IPS-18a (cell line): ENCODE data around the gene ANAPC4.

Experiments used
- H3K27ac ChIP-seq: one replicate; pipeline ENCODE4 v1.5.1; 2013; ENCODE audit warnings: low read length
- H3K27me3 ChIP-seq: one replicate; pipeline ENCODE4 v1.6.1; 2013; ENCODE audit warnings: mild to moderate bottlenecking, low read length; ENCODE audit not compliant: control insufficient read depth, insufficient read depth
- H3K36me3 ChIP-seq: one replicate; pipeline ENCODE4 v1.6.1; 2013; ENCODE audit warnings: low read depth, low read length; ENCODE audit not compliant: control insufficient read depth
- H3K4me1 ChIP-seq: one replicate; pipeline ENCODE4 v1.6.1; 2013; ENCODE audit warnings: low read depth, low read length; ENCODE audit not compliant: control insufficient read depth
- H3K4me3 ChIP-seq: one replicate; pipeline ENCODE4 v1.5.1; 2013; ENCODE audit warnings: low read length
- H3K9ac ChIP-seq: one replicate; pipeline ENCODE4 v1.6.1; 2013; ENCODE audit warnings: mild to moderate bottlenecking, low read length, moderate library complexity
- H3K9me3 ChIP-seq: one replicate; pipeline ENCODE4 v1.6.1; 2013; ENCODE audit warnings: low read depth, low read length; ENCODE audit not compliant: control insufficient read depth

The ANAPC4 gene

DNA sequence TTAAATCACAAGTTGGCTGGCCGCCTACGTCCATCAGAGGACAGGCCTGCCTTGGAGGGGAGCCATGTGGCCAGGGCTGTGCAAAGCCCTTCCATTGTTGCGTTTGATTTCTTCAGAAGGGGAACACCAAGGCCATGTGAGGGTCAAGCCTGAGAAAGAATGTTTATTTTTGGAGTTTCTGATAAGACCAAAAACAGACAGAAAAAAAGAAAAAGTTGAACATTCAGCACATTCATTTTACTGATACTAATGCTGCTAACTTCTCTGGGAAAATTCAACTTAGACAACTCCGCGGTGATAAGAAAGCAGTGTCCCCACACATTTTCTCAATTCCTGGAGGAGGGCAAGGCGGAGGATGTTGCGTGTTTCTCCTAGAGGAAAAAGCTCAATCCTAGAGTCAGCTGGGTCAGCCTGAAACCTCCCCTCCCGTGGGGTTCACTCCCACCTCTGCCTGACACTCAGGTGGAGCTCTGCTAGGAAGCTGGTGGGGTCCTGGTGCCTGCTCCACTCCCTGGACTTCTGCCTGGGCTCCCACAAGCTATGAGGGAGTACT lies 63.5 kb downstream of the ANAPC4 start:
- Histone ChIP-seq H3K27me3 (no peaks in the 10 kb centered on the region), H3K9me3 (no peaks in the 10 kb centered on the region), H3K4me3 (no peak overlapping the region), H3K4me1 (no peaks in the 10 kb centered on the region), H3K36me3 (no peaks in the 10 kb centered on the region), H3K27ac (no peak overlapping the region), H3K9ac (no peak overlapping the region)

DNA sequence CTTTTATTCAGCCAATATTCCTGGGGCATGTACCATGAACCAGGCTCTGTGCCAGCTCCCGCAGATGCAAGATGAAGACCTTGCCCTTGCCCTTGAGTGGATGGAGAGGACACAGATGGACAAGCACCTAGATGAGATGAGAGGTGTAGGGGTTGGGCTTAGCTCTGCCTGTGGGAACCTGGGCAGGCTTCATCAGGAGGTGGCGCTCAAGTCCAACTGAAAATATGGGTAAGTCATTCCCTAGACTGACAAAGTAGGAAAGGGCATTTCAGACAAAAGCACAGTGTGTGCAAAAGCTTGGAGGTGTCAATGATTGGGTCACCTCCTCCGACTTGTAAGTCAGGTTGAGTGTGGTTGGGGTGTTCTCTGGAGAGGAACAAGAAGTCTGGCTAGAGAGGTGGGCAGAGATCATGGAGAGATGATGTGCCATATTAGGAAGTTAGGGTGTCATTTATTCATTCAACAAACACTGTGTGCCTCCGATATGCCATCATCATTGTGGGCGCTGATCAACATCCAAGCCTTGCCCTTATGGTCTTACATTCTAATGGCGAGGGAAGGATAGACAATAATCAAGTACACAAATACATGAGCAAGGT lies 64.6 kb downstream of the ANAPC4 start:
- Histone ChIP-seq H3K9ac (no peak overlapping the region), H3K9me3 (no peaks in the 10 kb centered on the region), H3K27me3 (no peaks in the 10 kb centered on the region), H3K4me1 (peaks cover 4% of the 10 kb centered on the region), H3K4me3 (no peak overlapping the region), H3K36me3 (no peaks in the 10 kb centered on the region), H3K27ac (no peak overlapping the region)

DNA sequence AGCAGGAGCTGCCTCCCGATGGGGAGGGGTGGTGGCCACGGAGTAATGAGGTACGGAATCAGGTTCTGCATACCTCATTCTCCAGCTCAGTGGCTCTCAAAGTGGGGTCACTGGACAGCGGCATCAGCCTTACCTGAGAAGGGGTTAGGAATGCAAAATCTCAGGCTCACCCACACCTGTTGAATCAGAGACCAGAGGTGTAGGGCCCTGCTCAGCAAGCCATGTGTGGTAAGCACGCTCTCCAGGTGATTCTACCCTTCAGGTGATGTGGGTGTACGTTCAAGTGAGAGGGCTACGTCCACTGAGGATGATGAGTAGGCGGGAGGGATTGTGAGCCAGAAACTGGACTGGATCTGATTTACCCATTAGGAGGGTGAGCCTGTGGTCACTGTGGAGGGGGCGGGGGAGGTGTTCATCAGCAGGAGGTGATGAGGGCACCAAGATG lies 65.8 kb downstream of the ANAPC4 start:
- Histone ChIP-seq H3K27me3 (no peaks in the 10 kb centered on the region), H3K27ac (no peak overlapping the region), H3K4me3 (no peak overlapping the region), H3K9ac (no peak overlapping the region), H3K9me3 (no peaks in the 10 kb centered on the region), H3K4me1 (peaks cover 9% of the 10 kb centered on the region), H3K36me3 (no peaks in the 10 kb centered on the region)

DNA sequence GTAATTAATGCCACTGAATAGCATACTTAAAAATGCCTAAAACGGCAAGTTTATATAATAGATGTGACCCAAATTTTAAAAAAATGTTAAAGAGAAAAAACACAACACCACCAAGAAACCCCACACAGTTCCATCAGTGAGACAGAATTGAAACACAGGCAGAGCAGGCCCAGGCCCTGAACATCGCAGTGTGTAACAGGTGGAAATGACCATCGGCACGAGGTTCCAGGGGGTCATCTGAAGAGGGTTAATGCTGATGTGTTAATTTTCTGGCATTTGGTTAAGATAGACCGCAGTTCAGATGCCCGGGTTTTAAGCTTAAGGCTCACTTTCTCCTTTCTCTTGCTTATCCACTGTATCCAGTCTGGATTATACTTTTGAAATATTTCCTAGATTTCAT lies 66.8 kb downstream of the ANAPC4 start:
- no peaks in the 10 kb centered on the region for H3K9me3 ChIP-seq
- no peaks in the 10 kb centered on the region for H3K36me3 ChIP-seq
- H3K4me3 ChIP-seq = no peak overlapping the region
- no peaks in the 10 kb centered on the region for H3K27me3 ChIP-seq
- peaks cover 9% of the 10 kb centered on the region for H3K4me1 ChIP-seq
- no peak overlapping the region for H3K27ac ChIP-seq
- H3K9ac ChIP-seq = no peak overlapping the region

DNA sequence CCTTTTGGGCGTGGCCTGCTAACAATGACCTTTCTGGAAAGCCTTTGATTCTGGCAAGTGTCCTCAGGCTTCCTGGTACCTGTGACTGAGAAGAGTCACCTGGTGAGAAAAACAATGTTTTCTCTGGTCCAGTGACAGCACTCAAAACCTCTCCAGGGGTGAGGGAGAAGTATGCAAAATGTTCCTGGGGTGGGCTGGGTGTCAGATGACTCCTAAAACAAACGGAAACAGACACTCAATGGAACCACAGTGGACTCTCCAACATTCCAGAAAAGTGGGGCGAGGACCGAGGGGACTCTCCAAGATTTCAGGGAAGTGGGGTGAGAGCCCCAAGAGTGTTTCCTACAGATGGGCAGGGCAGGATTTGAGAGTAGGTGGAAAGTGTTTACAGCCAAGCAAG lies 69.5 kb downstream of the ANAPC4 start:
- Histone ChIP-seq H3K36me3 (no peaks in the 10 kb centered on the region), H3K27ac (no peak overlapping the region), H3K9ac (no peak overlapping the region), H3K4me1 (peaks cover 12% of the 10 kb centered on the region), H3K27me3 (no peaks in the 10 kb centered on the region), H3K9me3 (no peaks in the 10 kb centered on the region), H3K4me3 (no peak overlapping the region)

DNA sequence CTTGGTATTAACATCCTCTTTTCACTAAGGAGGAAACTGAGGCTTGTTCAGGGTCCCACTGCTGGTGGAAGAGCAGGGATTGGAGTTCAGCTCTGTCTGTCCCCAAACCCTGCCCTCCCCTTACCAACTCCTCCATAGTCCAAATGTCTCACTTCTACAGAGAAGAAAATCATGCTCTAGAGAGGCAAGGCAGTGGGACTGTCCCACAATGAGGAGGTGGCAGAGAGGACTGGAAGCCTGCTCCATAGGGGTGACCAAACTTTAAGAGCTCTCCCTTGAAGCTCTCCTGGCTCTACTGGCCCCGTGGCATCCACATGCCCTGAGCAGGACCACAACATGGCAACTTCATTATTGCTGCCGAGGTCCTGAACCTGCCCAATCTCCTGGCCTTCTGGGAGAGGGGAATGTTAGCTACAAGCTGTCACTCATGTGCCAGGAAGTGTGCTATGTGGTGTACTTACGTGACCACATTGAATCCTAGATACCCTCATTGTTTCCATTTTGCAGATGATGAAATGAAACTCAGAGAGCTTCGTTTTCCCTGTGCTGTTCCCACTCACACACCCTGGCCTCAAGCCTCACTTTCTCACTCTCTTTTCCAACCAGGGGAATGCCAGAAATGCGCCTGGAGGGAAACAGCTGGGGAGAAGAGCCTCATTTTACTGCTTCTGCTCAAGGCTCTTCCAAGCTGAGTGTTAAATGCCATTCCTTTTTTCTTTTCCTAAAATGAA lies 71.5 kb downstream of the ANAPC4 start:
- H3K4me3 ChIP-seq = no peak overlapping the region
- peaks cover 12% of the 10 kb centered on the region for H3K4me1 ChIP-seq
- H3K27ac ChIP-seq = no peak overlapping the region
- H3K9ac ChIP-seq = no peak overlapping the region
- H3K9me3 ChIP-seq = no peaks in the 10 kb centered on the region
- no peaks in the 10 kb centered on the region for H3K36me3 ChIP-seq
- H3K27me3 ChIP-seq = no peaks in the 10 kb centered on the region

DNA sequence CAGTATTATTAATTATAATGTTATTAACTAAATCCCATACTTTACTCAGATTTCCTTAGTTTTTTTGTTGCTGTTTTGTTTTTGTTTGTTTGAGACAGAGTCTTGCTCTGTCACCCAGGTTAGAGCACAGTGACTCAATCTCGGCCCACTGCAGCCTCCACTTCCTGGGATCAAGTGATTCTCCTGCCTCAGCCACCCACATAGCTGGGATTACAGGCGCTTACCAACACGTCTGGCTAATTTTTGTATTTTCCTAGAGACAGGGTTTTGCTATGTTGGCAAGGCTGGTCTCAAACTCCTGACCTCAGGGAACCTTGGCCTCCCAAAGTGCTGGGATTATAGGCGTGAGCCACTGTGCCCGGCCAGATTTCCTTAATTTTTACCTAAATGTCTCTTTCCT lies 72.2 kb downstream of the ANAPC4 start:
- H3K27ac ChIP-seq = no peak overlapping the region
- no peaks in the 10 kb centered on the region for H3K36me3 ChIP-seq
- no peak overlapping the region for H3K9ac ChIP-seq
- H3K9me3 ChIP-seq = no peaks in the 10 kb centered on the region
- H3K4me3 ChIP-seq = no peak overlapping the region
- H3K4me1 ChIP-seq = peaks cover 12% of the 10 kb centered on the region
- H3K27me3 ChIP-seq = no peaks in the 10 kb centered on the region

DNA sequence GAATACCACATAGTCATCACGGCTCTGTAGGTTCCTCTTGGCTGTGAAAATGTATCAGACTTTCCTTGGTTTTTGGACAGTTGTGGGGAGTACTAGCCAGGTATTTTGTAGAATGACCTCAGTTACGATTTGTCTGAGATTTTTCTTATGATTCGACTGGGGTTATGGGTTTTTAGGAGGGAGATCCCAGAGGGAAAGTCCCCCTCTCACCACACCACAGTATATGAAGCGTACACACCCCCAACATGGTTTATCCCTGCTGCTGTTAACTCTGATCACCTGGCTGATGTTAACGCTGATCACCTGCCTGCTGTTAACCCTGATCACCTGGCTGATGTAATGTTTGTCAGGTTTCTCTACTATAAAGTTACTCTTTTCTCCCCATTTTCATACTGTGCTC lies 72.6 kb downstream of the ANAPC4 start:
- no peak overlapping the region for H3K9ac ChIP-seq
- H3K36me3 ChIP-seq = no peaks in the 10 kb centered on the region
- H3K27me3 ChIP-seq = no peaks in the 10 kb centered on the region
- no peaks in the 10 kb centered on the region for H3K9me3 ChIP-seq
- no peak overlapping the region for H3K4me3 ChIP-seq
- peaks cover 12% of the 10 kb centered on the region for H3K4me1 ChIP-seq
- no peak overlapping the region for H3K27ac ChIP-seq

DNA sequence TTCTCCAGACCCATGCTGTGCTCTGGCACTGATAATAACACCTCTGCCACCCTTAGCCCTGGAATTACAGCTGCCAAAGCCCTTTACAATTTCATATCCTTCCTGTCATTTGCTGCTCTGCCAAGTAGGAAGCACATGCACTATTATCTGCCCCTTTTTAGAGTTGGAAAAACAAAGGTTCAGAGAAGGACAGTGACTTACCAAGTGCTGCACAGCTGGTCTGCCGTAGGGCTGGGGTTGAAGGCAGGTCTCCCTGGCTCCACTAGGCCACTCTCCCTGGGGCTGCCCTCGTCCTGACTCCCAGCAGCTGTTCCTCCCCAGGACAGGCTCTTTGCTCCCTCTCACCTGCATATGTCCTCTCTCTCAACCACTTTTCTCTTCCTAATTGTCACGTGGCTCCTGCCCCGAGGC lies 73.4 kb downstream of the ANAPC4 start:
- H3K36me3 ChIP-seq = no peaks in the 10 kb centered on the region
- no peaks in the 10 kb centered on the region for H3K9me3 ChIP-seq
- H3K27me3 ChIP-seq = no peaks in the 10 kb centered on the region
- H3K4me1 ChIP-seq = peaks cover 12% of the 10 kb centered on the region
- no peak overlapping the region for H3K27ac ChIP-seq
- no peak overlapping the region for H3K4me3 ChIP-seq
- no peak overlapping the region for H3K9ac ChIP-seq

DNA sequence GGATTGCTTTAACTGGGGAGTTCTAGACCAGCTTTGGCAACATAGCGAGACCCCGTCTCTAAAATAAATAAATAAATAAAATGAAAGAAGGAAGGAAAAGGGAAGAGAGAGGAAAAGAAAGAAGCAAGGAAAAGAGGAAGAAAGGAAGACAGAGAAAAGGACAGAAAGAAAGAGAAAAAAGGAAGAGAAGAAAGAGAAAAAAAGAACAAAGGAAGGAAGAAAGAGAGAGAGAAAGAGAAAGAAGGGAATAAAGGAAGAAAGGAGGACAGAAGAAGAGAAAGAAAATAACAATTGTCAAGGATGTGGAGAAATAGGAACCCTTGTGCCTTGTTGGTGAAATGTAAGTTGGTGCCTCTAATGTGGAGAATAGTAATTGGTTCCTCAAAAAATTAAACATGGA lies 74.6 kb downstream of the ANAPC4 start:
- Histone ChIP-seq H3K27ac (no peak overlapping the region), H3K4me1 (peaks cover 7% of the 10 kb centered on the region), H3K36me3 (no peaks in the 10 kb centered on the region), H3K27me3 (no peaks in the 10 kb centered on the region), H3K9ac (no peak overlapping the region), H3K9me3 (no peaks in the 10 kb centered on the region), H3K4me3 (no peak overlapping the region)

DNA sequence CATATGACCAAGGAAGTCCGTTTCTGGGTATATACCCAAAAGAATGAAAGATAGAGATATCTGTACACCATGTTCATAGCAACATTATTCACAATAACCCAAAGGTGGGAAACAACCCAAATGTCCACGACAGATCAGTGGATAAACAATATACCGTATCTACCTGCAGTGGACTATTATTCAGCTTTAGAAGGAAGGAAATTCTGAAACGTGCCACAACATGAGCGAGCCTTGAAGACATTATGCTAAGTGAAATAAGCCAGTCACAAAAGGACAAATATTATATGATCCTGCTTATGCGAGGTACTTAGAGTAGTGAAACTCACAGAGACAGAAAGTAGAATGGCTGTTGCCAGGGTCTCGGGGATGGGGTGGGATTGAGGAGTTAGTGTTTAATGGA lies 75.0 kb downstream of the ANAPC4 start:
- no peak overlapping the region for H3K9ac ChIP-seq
- H3K9me3 ChIP-seq = no peaks in the 10 kb centered on the region
- peaks cover 4% of the 10 kb centered on the region for H3K4me1 ChIP-seq
- no peak overlapping the region for H3K27ac ChIP-seq
- H3K4me3 ChIP-seq = no peak overlapping the region
- no peaks in the 10 kb centered on the region for H3K27me3 ChIP-seq
- H3K36me3 ChIP-seq = no peaks in the 10 kb centered on the region

DNA sequence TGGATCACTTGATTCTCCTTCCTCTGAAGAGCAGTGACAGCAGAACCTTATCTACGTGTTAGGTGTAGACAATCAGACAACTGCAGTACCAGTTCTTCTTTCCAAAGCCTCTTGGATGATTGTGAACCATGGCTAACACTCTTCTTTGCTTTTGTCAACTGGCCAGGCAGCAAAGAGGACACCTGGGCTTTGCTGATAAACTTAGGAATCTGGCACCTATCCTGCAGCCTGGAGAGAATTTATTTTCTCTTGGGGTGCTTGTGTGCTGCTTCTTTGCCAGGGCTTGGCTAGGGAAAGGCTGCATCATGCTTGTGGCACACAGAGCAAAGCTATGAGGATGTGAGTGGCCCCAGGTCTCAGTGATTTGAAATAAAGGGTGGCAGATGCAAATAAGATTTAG lies 77.4 kb downstream of the ANAPC4 start:
- H3K27ac ChIP-seq = no peak overlapping the region
- H3K27me3 ChIP-seq = no peaks in the 10 kb centered on the region
- H3K36me3 ChIP-seq = no peaks in the 10 kb centered on the region
- no peak overlapping the region for H3K4me3 ChIP-seq
- H3K9me3 ChIP-seq = no peaks in the 10 kb centered on the region
- peaks cover 3% of the 10 kb centered on the region for H3K4me1 ChIP-seq
- no peak overlapping the region for H3K9ac ChIP-seq
